Activated naive CD8-positive, alpha-beta T cell treated with anti-CD3 and anti-CD28 coated beads, Interleukin-2, amount 50 U/mL, for 24 hours (primary cell): Measurements from ENCODE around the gene CBLN3.

ENCODE experiments used
- ATAC-seq: fragments of 150-1000 bp; cut with Tn5 transposase; one replicate; pipeline ENCODE4 v1.10.0; 2021
- DNase-seq: peaks from one replicate; pipeline ENCODE4 v3.0.0; 2021
- H3K27ac Mint-ChIP-seq: one replicate; pipeline ENCODE4 v1.8.0; 2021; ENCODE audit warnings: mild to moderate bottlenecking, mixed read lengths
- H3K27me3 Mint-ChIP-seq: one replicate; pipeline ENCODE4 v1.8.0; 2021; ENCODE audit warnings: mixed read lengths
- H3K36me3 Mint-ChIP-seq: one replicate; pipeline ENCODE4 v1.8.0; 2021; ENCODE audit warnings: low read depth, mixed read lengths
- H3K4me1 Mint-ChIP-seq: one replicate; pipeline ENCODE4 v1.8.0; 2021; ENCODE audit warnings: mixed read lengths
- H3K4me3 Mint-ChIP-seq: one replicate; pipeline ENCODE4 v1.8.0; 2021; ENCODE audit warnings: mild to moderate bottlenecking, moderate library complexity, mixed read lengths
- H3K9me3 Mint-ChIP-seq: one replicate; pipeline ENCODE4 v1.8.0; 2021; ENCODE audit warnings: mixed read lengths

CBLN3 gene

GRCh38 chr14:24442240-24443052 lies 13.0 kb upstream of the CBLN3 start, which contains the start of gene SDR39U1:
TSS of gene SDR39U1 (minus strand) at chr14:24442776. CDS start at chr14:24442769, 7 bp downstream.
- ATAC-seq = peak; percentile 91
- Mint-ChIP-seq H3K9me3 (no peaks in the 10 kb centered on the region), H3K27me3 (no peaks in the 10 kb centered on the region), H3K36me3 (peaks cover 33% of the 10 kb centered on the region), H3K27ac (peak within 1 kb of the TSS; percentile 98), H3K4me3 (peak within 1 kb of the TSS; percentile 97), H3K4me1 (peaks cover 52% of the 10 kb centered on the region)
- DNase-seq = peak; percentile 94

- peak; percentile 1 for ATAC-seq
- Mint-ChIP-seq H3K27ac (peak overlapping the region; percentile 98), H3K36me3 (peaks cover 34% of the 10 kb centered on the region), H3K9me3 (no peaks in the 10 kb centered on the region), H3K27me3 (no peaks in the 10 kb centered on the region), H3K4me3 (peak overlapping the region; percentile 97), H3K4me1 (peaks cover 57% of the 10 kb centered on the region)
- DNase-seq = no peak
These were observed 12.4 kb upstream of the CBLN3 start for GRCh38 chr14:24441904-24442239.

GRCh38 chr14:24441485-24441884 lies 12.0 kb upstream of the CBLN3 start:
- peak overlapping the region; percentile 98 for H3K27ac Mint-ChIP-seq
- H3K9me3 Mint-ChIP-seq = no peaks in the 10 kb centered on the region
- no peak for DNase-seq
- ATAC-seq = no peak
- H3K36me3 Mint-ChIP-seq = peaks cover 38% of the 10 kb centered on the region
- H3K27me3 Mint-ChIP-seq = no peaks in the 10 kb centered on the region
- H3K4me1 Mint-ChIP-seq = peaks cover 61% of the 10 kb centered on the region
- H3K4me3 Mint-ChIP-seq = peak overlapping the region; percentile 97

GRCh38 chr14:24440606-24441399 lies 11.3 kb upstream of the CBLN3 start:
- Mint-ChIP-seq H3K36me3 (peaks cover 41% of the 10 kb centered on the region), H3K4me3 (peak overlapping the region; percentile 97), H3K27me3 (no peaks in the 10 kb centered on the region), H3K4me1 (peaks cover 62% of the 10 kb centered on the region), H3K27ac (peak overlapping the region; percentile 98), H3K9me3 (no peaks in the 10 kb centered on the region)
- ATAC-seq = no peak
- no peak for DNase-seq

- H3K36me3 Mint-ChIP-seq = peaks cover 45% of the 10 kb centered on the region
- peak overlapping the region; percentile 97 for H3K4me3 Mint-ChIP-seq
- H3K9me3 Mint-ChIP-seq = no peaks in the 10 kb centered on the region
- DNase-seq (no peak), ATAC-seq (no peak)
- H3K4me1 Mint-ChIP-seq = peaks cover 62% of the 10 kb centered on the region
- H3K27me3 Mint-ChIP-seq = no peaks in the 10 kb centered on the region
- peak overlapping the region; percentile 84 for H3K27ac Mint-ChIP-seq
These were observed 10.6 kb upstream of the CBLN3 start for GRCh38 chr14:24439830-24440605.

- Mint-ChIP-seq H3K9me3 (no peaks in the 10 kb centered on the region), H3K36me3 (peaks cover 45% of the 10 kb centered on the region), H3K27me3 (no peaks in the 10 kb centered on the region), H3K27ac (peak overlapping the region; percentile 41), H3K4me3 (no peak overlapping the region), H3K4me1 (peaks cover 62% of the 10 kb centered on the region)
- no peak for DNase-seq
- no peak for ATAC-seq
These were observed 9.8 kb upstream of the CBLN3 start for GRCh38 chr14:24439257-24439656.

- ATAC-seq = no peak
These were observed 9.0 kb upstream of the CBLN3 start for GRCh38 chr14:24438223-24439097.

GRCh38 chr14:24437736-24438067 lies 8.2 kb upstream of the CBLN3 start:
- H3K4me1 Mint-ChIP-seq = peaks cover 60% of the 10 kb centered on the region
- DNase-seq (no peak), ATAC-seq (no peak)
- peaks cover 56% of the 10 kb centered on the region for H3K36me3 Mint-ChIP-seq
- no peaks in the 10 kb centered on the region for H3K9me3 Mint-ChIP-seq
- H3K4me3 Mint-ChIP-seq = no peak overlapping the region
- peak overlapping the region; percentile 74 for H3K27ac Mint-ChIP-seq
- H3K27me3 Mint-ChIP-seq = no peaks in the 10 kb centered on the region

More at GRCh38 chr14:24438223-24439097, 9.0 kb upstream of the CBLN3 start:
- Mint-ChIP-seq H3K27me3 (no peaks in the 10 kb centered on the region), H3K9me3 (no peaks in the 10 kb centered on the region), H3K4me1 (peaks cover 60% of the 10 kb centered on the region), H3K27ac (peak overlapping the region; percentile 32), H3K4me3 (no peak overlapping the region), H3K36me3 (peaks cover 50% of the 10 kb centered on the region)
- no peak for DNase-seq

GRCh38 chr14:24437020-24437735 lies 7.7 kb upstream of the CBLN3 start:
- ATAC-seq = no peak
- no peaks in the 10 kb centered on the region for H3K9me3 Mint-ChIP-seq
- H3K4me1 Mint-ChIP-seq = peaks cover 58% of the 10 kb centered on the region
- peaks cover 53% of the 10 kb centered on the region for H3K36me3 Mint-ChIP-seq
- no peaks in the 10 kb centered on the region for H3K27me3 Mint-ChIP-seq
- H3K4me3 Mint-ChIP-seq = no peak overlapping the region
- DNase-seq = no peak
- H3K27ac Mint-ChIP-seq = peak overlapping the region; percentile 74

DNA sequence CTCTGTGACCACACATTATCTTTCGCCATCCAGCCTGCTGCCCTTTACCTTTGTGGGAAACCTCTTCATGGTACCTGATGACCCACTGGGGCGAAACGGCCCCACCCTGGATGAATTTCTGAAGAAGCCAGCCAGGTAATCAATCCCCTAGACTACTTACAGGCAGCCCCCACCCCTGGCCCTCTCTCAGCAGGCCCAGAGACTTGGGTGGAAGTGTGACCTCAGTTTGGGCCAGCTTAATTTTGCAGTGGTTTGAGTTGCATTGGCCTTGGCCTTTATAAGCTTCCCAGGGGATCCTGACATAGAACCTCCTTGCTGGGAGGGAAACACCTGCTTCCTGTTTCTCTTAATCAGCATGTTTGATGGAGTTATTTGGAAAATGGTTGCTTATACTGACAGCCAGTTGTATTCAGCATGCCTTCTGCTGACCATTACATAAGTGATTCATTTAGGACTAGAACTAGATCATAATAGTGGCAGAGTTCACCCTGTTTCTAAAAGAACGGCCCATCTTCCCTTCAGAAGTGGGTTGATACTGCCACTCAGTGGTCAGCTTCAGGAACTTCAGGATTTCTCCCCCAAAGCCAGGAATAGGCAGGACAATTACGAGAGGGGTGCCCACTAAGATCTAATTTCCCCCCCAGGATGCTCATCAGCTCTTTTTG lies 7.0 kb upstream of the CBLN3 start:
- ATAC-seq (peak; percentile 17), DNase-seq (peak; percentile 36)
- no peaks in the 10 kb centered on the region for H3K9me3 Mint-ChIP-seq
- peak overlapping the region; percentile 74 for H3K27ac Mint-ChIP-seq
- no peak overlapping the region for H3K4me3 Mint-ChIP-seq
- peaks cover 51% of the 10 kb centered on the region for H3K36me3 Mint-ChIP-seq
- peaks cover 57% of the 10 kb centered on the region for H3K4me1 Mint-ChIP-seq
- no peaks in the 10 kb centered on the region for H3K27me3 Mint-ChIP-seq

GRCh38 chr14:24435998-24436354 lies 6.5 kb upstream of the CBLN3 start:
- peaks cover 57% of the 10 kb centered on the region for H3K4me1 Mint-ChIP-seq
- H3K27me3 Mint-ChIP-seq = no peaks in the 10 kb centered on the region
- H3K4me3 Mint-ChIP-seq = no peak overlapping the region
- H3K9me3 Mint-ChIP-seq = no peaks in the 10 kb centered on the region
- H3K27ac Mint-ChIP-seq = no peak overlapping the region
- peaks cover 47% of the 10 kb centered on the region for H3K36me3 Mint-ChIP-seq
- DNase-seq = no peak
- no peak for ATAC-seq

- no peak for ATAC-seq
- no peak overlapping the region for H3K4me3 Mint-ChIP-seq
- peaks cover 52% of the 10 kb centered on the region for H3K4me1 Mint-ChIP-seq
These were observed 5.8 kb upstream of the CBLN3 start for GRCh38 chr14:24435192-24435810.

DNA sequence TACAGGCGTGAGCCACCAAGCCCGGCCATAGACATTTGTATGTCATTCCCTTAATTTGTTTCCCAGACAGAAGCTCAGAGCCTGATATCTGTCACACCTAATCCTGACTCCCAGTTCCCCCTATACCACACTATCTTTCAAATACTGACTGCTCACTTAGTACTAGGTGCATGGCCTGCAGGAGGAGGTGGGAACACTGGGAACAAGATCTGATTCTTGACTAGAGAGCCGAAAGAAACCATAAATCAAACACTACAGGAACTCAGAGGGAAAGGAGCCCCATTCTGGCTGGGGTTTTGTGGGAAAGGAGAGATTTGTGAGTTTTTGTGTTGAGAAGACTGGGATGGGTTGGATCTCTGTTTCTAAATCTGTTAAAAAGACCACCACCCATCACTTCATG lies 5.2 kb upstream of the CBLN3 start:
- H3K4me1 Mint-ChIP-seq = peaks cover 50% of the 10 kb centered on the region
- no peaks in the 10 kb centered on the region for H3K27me3 Mint-ChIP-seq
- ATAC-seq (no peak), DNase-seq (no peak)
- peaks cover 41% of the 10 kb centered on the region for H3K36me3 Mint-ChIP-seq
- no peak overlapping the region for H3K4me3 Mint-ChIP-seq
- H3K9me3 Mint-ChIP-seq = no peaks in the 10 kb centered on the region
- no peak overlapping the region for H3K27ac Mint-ChIP-seq

More at GRCh38 chr14:24435192-24435810, 5.8 kb upstream of the CBLN3 start:
- Mint-ChIP-seq H3K36me3 (peaks cover 42% of the 10 kb centered on the region), H3K27me3 (no peaks in the 10 kb centered on the region), H3K27ac (peak overlapping the region; percentile 3), H3K9me3 (no peaks in the 10 kb centered on the region)
- no peak for DNase-seq
